Stimulated activated CD8-positive, alpha-beta memory T cell treated with anti-CD3 and anti-CD28 coated beads, Interleukin-12 subunit alpha, Interleukin-12 subunit beta, amount 100 ng/mL, for 24 hours (primary cell): ENCODE measurements around the gene MTMR10.

ENCODE experiments used
- DNase-seq: peaks from one replicate; pipeline ENCODE4 v3.0.0-alpha.2; 2020; ENCODE audit errors: extremely low read depth

Gene MTMR10

DNA sequence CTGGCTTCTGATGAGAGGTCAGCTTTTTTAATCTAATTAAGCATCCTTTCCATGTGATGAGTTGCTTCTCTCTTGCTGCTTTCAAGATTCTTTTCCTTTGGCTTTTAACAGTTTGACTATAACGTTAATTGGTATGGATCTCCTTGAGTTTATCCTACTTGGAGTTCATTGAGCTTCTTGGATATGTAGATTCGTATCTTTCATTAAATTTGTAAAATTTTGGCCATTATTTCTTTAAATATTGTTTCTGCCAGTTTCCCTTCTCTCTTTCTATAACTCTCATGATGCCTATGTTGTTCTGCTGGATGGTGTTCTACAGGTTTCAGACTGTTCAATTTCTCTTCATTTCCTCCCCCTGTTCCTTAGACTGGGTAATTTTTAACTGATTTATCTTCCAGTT is 21.0 kb upstream of the MTMR10 start:
- no peak for DNase-seq

DNA sequence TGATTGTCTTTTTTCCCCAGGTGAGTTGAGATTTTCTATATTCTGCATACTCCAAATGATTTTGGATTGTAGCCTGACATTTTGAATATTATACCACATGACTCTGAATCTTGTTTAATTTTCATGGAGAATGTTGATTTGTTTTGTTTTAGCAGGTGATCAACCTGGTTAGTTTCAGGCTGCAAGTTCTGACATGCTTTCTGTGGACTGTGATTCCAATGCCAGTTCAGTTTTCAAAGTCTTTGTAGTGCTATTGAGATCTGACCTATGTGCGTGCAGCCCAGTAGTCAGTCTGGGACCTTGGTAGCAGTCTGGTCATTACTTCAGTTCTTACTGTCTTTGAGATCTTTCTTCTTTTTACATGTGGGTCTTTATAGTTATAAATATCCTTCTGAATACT is 18.6 kb upstream of the MTMR10 start:
- no peak for DNase-seq

DNA sequence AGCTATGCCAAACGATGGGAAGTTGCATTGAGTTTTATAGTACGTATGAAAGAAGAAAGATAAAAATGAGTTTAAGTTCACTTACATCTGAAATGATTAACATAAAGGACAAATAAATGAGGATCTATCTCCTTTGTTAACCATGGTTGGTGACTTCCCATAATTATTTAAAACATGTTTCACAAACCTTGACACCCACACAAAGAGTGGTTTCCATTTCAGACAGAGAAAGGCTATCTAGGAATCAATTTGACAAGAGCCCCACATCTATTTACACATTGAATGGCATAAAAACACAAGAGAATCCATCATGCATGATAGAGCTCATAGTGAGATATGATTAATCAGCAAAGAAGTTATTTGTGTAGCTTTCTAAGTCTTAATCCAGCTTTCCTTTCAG is 14.2 kb upstream of the MTMR10 start:
- DNase-seq, result no peak

DNA sequence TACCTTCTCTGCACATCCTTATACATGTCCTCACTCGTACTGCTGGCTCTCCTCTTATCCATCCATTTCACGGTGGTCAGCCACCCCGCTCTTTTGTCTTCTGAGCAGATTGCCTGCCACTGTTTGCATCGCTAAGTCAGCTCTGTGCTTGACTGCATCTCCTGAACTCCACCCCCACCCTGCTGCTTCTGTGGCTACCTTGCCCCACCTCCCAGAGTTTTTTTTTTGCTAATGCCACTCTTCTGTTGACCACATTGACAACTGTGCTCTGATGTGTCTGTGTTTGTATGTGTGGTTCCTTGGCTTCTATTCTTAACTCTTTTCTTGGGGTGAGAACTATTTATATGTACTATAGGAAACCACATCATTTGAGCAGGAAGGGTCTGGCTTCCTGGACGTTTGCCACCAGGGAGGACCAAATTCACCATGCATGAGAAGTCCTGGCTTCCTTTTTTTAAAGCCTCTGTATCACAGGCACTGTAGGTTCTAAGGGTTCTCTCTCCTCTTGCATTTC is 12.8 kb upstream of the MTMR10 start:
- no peak for DNase-seq

DNA sequence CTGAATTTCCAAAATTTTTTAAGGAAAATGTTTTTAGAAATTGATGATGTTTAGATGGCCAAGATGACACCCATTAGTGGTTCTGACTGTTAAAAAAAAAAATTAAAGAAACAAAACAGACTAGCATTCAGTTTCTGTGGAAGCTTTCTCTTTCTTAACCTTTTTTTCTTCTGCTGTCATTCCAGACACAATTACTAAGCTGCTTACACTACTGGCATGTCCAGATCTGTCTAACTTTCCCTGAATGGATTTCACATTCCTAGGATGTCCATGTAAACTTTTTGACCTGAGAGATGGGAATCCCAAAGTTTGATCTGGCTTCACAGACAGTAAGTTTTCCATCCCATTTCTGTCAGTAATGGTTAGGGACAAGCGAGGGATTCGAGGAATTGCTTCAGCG is 10.3 kb upstream of the MTMR10 start:
- no peak for DNase-seq

DNA sequence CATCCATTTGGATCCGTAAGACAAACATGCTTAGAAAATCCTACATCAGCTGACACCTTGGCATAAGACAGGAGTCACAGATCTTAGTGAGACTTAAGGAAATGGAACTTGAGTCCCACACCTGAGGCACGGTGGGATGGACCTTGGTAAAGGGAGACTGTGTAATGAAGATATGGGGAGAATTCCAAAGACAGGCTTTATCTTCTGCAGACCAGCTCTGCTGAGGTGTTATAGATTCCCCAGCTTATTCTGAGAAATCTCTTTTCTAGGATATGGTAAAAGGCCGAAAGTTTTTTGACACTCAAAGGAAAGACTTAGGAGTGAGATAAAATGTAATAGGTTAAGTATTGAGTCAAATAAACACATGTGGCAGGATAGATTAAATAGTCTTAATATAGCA is 8.3 kb upstream of the MTMR10 start:
- DNase-seq, result no peak

DNA sequence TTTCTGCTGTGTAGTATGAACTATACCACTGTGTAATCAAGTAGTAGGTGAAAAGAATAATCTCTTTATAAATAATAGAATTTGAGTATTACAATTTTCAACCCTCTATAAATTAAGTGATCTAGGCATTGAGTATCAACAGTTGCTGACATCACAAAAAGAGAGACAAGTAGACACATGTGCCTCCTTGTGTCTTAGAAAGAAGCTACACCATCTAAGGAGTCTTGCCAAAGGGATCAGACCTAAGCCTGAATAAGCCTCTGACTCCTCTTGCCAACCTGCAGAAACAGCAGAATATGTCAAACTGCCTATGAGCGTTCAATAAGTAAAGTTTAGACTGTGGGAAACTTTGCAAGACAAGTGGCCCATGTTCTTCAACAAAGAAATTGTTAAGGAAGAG is 5.8 kb upstream of the MTMR10 start:
- DNase-seq, result no peak

DNA sequence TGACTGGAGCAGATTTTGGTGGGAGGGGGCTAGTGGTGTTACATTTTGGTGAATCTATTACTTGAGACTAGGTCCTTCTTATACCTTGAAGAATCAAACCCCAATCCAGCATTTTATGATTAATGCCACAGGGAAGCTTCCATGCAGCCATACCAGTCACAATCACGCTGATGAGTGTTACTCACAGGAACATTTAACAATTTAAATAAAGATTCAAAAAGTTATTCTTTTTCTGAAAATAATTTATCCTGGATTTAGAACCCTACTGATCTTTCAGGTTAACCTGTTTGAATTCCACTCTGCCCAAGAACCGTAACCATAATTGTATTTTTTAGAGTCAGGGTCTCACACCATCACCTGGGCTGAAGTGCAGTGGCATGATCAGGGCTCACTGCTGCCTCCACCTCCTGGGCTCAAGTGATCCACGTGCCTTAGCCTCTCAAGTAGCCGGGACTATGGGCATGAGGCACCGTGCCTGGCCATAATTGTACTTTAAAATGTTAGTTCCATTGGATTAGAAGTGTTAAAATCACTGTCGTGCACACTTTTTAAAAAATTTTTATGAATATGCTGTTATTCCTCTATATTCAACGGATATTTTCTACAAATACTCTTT is 929 bp upstream of the MTMR10 start:
- no peak for DNase-seq

DNA sequence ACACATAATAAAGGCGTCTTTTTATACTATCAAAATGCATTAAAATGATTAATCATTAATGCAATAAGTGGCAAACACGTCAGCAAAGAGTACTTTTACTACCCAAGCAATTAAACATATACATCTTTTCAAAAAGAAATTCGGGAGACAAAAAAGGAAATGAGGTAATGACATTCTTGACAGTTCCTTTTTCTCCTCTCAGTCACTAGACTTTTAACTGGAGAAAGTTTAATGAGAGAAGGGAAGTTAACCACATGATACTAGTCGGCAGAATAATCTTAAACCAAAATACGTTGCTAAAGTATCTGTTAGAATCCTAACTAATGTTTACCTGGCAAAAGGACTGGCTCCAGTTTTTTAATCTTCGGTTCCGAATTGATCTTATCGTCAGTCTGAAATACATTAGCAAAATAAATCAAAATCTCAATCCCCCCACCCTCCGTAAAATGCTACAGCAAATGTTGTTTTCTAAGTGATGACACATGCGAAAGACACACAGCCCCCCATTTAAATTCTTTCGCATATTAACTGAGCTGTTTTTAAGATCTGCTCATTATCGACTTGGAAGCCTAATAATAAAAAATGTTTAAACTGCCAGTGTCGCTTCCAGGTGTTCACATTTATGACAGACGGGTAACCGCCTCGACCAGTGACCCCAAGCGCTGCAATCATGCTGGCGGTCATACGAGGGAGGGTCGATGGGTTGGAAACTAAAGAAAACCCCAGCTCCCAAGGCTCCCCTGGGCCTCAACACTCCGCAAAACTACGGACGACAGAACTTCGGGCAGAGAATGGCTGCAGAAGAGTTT is 778 bp downstream of the MTMR10 start:
- DNase-seq, result no peak

DNA sequence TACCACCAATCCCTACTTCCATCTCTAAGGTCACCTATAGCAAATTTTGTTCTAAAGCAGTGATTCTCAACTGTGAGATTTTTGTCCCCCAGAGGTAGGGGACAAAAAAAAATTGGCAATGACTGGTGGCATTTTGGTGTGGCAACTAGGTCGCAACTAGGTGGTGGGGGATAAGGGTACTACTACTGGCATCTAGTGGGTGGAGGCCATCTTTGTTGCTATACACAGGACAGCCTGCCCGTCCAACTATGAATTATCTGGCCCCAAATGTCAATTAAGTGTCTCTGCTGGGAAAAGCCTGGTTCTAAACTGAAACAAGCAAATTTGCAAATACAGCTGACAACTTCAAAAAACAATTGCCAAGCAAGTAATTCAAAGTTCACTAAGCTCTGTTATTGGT is 1.4 kb downstream of the MTMR10 start:
- DNase-seq, result no peak

DNA sequence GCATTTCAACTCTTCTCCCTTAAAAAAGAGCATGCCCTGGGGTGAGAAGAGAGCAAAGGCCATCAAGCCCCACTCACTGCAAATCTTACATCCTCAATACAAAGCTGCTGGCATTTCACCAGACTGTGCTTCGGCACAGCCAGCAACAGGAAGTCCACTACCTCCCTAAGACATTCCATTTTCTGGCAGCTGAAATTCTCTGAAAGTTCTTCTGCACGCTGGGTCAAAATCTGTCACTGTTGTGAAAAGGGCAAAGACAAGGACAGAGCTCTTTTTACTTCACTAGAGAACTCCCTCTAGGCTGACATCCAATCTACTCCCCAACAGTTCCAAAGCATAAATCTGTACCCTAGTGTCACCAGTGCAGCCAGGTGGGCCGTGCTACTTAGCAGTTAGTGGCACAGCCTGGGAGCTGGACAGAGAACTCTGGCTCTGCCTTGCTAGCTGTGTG is 6.3 kb downstream of the MTMR10 start:
- DNase-seq, result no peak

DNA sequence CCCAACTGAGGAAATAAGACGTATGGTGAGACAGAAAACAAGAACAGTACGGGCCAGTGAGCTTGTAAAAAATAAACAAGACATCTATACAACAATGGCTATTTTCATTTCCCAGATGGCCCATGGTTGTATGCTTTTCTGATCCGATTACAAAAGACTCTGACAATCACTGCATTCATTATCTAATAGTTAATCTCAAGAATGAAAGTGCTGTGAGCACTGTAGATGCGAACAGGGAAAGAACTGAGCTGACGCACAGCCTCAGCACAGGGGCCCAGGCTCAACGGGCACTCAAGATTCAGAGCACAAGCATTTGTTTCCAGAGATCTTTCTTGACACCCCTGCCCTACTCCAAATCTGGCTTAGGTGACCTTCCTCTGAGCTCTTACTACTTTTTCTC is 6.9 kb downstream of the MTMR10 start:
- DNase-seq, result no peak

DNA sequence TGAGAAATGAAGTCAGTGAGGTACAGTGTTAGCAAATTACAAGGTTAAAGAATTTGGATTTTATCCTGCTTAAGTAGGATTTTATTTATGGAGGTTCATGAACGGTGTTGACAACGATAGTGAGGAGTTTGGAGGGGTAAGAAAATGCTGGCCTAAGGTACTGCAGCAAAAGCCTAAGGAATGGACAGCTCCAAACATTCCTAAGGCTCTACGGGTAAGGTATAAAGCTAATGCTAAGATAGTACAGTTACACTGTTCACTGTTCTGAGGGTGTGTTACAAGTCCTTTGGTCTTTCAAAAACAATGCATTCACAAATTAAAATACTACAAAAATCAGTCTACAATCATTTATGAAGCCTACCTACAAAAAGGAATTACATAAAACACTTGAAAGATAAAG is 7.3 kb downstream of the MTMR10 start:
- DNase-seq, result no peak

DNA sequence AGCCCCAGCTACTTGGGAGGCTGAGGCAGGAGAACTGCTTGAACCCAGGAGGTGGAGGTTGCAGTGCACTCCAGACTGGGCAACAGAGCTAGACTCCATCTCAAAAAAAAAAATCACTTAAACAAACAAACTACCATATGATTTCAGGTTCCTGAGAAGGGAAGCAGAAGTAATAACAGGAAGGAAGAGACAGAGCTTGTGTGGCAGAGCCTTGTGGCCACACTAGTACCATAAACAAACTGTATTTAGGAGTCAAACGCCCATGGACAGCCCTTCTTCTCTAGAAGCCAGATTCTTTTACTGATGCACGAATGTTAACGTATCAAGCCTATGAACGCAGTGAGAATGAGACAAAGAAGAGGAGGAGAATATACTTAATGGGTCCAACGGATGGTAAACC is 12.0 kb downstream of the MTMR10 start:
- no peak for DNase-seq

DNA sequence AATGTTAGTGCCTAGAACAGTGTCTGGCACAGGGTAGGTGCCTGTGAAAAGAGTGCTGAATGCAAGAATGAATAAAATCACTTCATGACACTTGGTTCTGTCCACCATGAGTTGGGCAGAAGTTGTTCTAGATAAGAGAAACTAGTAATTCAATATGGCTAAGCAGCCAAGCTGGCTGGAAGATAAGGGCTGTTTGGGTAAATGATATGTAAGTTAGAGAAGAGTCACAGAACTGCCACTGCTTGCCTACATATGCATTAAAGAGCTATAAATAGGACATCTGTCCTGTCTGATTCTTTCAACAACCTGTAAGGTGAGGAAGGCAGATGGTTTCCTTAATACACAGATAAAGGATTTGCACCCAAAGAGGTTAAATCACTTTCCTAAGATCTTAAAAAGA is 13.1 kb downstream of the MTMR10 start:
- no peak for DNase-seq

DNA sequence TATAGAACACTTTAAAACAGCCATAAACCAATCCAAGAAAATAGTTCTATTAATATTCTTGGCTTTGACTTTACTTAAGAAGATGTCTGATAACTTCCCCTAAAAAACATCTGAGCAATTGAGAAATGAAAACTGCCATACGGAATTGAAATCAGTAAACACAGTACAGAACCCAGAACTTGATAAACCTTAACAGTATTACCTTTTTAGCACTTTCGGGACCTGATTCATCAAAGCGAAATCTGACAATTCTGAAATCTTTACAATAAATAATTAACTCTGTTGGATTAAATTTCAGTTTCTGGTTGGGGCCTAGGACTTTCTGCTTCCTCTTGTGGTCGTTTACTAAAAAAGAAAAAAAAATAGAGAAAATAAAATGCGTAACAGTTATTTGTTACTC is 17.3 kb downstream of the MTMR10 start:
- no peak for DNase-seq

DNA sequence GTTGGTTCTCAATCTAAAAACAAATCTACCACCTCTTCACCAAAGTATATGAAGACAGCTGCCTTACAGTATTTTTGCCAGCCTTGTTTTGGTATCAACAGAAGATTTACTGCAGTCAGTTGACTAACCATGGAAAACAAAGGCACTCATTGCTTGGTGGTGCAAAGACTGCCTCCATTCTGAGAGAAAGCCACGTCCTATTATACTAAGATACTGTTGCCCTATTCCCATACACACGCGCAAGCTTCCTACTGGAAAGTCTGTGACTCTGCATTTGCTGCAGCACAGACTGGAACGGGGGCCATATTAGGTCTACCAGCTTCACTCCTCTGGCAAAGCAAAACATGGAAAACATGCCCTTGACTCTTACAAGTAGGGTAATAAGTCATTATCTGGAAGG is 18.0 kb downstream of the MTMR10 start:
- no peak for DNase-seq

DNA sequence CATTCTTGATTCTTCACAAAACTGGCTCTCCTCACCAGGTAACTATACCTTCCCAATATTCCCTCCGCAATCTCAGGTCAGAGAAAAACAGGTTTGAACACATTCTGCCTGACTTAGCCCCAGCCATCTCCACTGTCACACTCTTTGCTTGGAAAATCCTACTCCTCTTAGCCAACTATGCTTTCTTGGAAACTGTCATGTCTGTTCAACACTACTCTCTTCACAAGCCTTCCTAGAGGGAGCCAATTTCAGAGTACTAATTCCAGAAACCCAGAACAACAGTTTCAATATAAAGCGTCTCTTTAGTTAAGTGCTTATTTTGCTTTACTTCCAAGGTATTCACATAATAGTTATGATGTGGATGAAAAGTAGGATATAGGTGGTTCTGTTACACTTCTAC is 21.7 kb downstream of the MTMR10 start:
- DNase-seq, result no peak

DNA sequence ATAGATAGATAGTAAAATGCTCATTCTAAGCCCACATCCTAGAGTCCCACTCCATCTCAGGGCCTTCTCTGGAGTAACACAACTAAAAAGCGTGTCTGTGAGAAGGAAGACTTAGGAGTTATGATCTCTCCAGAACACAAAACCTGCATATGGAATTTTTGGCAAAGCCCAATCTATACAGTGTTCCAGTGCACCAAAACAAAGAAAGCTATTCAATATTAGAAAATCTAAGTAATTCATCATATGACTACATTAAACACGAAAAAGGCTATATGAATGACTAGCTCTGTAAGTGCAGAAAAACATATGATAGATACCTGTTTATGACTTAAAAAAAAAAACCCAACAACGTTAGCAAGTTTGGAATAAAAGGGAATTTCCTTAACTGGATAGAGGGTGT is 27.7 kb downstream of the MTMR10 start:
- no peak for DNase-seq

DNA sequence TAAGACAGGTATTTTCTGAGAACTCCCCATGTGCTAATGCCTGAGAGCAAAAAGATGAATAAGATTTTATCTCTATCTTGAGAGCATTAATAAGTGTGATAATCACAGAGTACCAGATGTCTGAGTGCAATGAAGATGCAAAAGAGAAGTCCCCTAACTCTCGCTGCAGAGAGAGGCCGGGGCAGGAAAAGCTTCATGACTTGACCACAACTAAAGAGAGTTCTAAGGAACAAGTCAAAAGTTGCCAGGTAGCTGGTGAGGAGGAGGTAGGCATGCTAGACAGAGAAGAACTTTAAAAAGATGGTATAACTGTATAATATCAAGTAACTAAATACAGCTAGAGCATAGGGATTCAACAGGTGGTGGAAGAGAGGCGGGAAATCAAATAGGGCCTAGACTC is 28.8 kb downstream of the MTMR10 start:
- DNase-seq, result no peak

DNA sequence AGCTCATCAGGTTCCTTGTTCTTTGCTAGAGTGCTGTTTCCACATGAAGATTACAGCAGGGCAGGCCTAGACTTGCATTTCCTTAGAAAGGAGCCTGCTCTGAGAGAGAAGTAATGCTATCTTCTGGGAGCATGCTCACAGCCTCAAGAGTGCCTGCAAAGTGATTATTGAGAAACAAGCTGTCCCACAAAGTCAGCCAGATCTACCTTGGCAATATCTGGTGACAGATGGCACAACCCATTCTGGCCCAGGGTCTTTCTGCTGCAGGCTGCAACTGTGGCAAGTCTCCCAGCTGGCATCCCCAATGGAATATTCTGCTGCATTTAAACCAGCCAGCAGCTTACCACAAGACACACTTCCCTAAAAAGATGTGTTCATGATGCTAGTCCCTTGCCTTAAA is 29.3 kb downstream of the MTMR10 start:
- DNase-seq, result no peak

DNA sequence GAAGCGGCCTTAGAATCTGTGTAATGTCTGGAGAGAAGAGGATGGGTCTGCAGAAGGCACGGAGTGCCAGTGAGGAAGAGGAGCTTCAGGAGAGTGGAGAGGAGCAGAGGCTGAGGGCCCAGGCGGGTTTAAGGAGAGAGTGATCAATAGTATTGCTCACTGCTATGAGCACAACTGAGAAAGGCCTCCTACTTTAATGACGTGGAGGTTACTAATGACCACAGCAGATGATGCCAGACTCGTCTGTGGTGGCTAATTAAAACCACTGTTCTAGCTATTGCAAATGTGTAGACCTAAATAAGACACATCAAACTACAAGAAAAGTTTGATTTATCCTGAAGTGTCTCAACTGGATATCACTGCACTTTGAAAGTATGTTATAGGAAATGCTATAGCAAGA is 33.2 kb downstream of the MTMR10 start:
- DNase-seq, result no peak
